HG03460 (cell line): ENCODE measurements around the gene SCN5A.

ENCODE experiments used
- ATAC-seq: cut with Tn5 transposase; IDR thresholded peaks from one replicate; pipeline ENCODE4 v1.9.1; 2021; ENCODE audit not compliant: unreplicated experiment

Gene SCN5A

GRCh38 chr3:38544926-38545325, 104.6 kb downstream of the SCN5A start:
- ATAC-seq: no peak

- no peak for ATAC-seq
Observed at GRCh38 chr3:38543586-38543985, 105.9 kb downstream of the SCN5A start.

- no peak for ATAC-seq
Observed at GRCh38 chr3:38542401-38543298, 106.8 kb downstream of the SCN5A start.

GRCh38 chr3:38541806-38542205, 107.7 kb downstream of the SCN5A start:
- no peak for ATAC-seq

- no peak for ATAC-seq
Observed at GRCh38 chr3:38538773-38539353, 110.6 kb downstream of the SCN5A start.

- ATAC-seq: no peak
Observed at GRCh38 chr3:38536671-38537070, 112.8 kb downstream of the SCN5A start.

GRCh38 chr3:38534604-38535003, 114.9 kb downstream of the SCN5A start:
- ATAC-seq: no peak

GRCh38 chr3:38534180-38534579, 115.3 kb downstream of the SCN5A start:
- ATAC-seq: no peak

- no peak for ATAC-seq
Observed at GRCh38 chr3:38533285-38533976, 116.1 kb downstream of the SCN5A start.

GRCh38 chr3:38532529-38532928, 117.0 kb downstream of the SCN5A start:
- ATAC-seq: no peak

GRCh38 chr3:38528457-38528856, 121.0 kb downstream of the SCN5A start:
- ATAC-seq: no peak

- no peak for ATAC-seq
Observed at GRCh38 chr3:38526792-38527191, 122.7 kb downstream of the SCN5A start.

- ATAC-seq: no peak
Observed at GRCh38 chr3:38524141-38524739, 125.2 kb downstream of the SCN5A start.

GRCh38 chr3:38522002-38522401, 127.5 kb downstream of the SCN5A start:
- no peak for ATAC-seq

GRCh38 chr3:38521391-38521987, 128.0 kb downstream of the SCN5A start:
- ATAC-seq: peak; percentile 59

- no peak for ATAC-seq
Observed at GRCh38 chr3:38519651-38520050, 129.8 kb downstream of the SCN5A start.

GRCh38 chr3:38519000-38519399, 130.5 kb downstream of the SCN5A start:
- no peak for ATAC-seq

GRCh38 chr3:38516669-38517068, 132.8 kb downstream of the SCN5A start:
- ATAC-seq: no peak

GRCh38 chr3:38515367-38515766, 134.1 kb downstream of the SCN5A start:
- ATAC-seq: no peak

GRCh38 chr3:38511546-38511945, 137.9 kb downstream of the SCN5A start:
- no peak for ATAC-seq

GRCh38 chr3:38510631-38511030, 138.9 kb downstream of the SCN5A start:
- ATAC-seq: no peak
